Measurements from ENCODE around the gene TBC1D3B.

GRCh38 chr17:36136439-36136838 lies 40.0 kb downstream of the TBC1D3B start:
- TF ChIP-seq POLR2A (IDR thresholded peaks at IDR 0.05) (no peak), CTCF (IDR thresholded peaks at IDR 0.05) (no peak)

All from testis (tissue), 2 donors.